IMR-90 (cell line): ENCODE data around the gene PPP3CA. TPM values are rescaled to one million over a fixed set of nuclear protein-coding genes. Genes with fewer than 3 reads are reported as not detected.

Experiments
- ATAC-seq: fragments of 200-7000 bp; cut with Tn5 transposase; 2 replicates; pipeline ENCODE4 v1.9.1; 2020; ENCODE audit warnings: low read depth, mild to moderate bottlenecking, moderate library complexity
- BruUV-seq: library from RNA; stranded (reverse); fragments of 400-500 nt; replicated peaks from 2 replicates; lab custom pipeline; 2021; lab: Mats Ljungman, UMichigan
- CTCF ChIA-PET: fragments of 300-600 bp; formaldehyde crosslinking; extraction: SDS; loops from one replicate; lab custom pipeline; 2021; ENCODE audit warnings: antibody characterized with exemption; lab: Yijun Ruan, JAX
- POLR2A ChIA-PET: fragments of 300-600 bp; sonication (Branson Sonifier 250); formaldehyde crosslinking; loops from one replicate; lab custom pipeline; 2022; ENCODE audit warnings: antibody characterized with exemption; ENCODE audit not compliant: unreplicated experiment; lab: Charles Lee
- DNase-seq: peaks from one replicate; pipeline ENCODE4 v3.0.0; 2013
- H2AFZ ChIP-seq: replicated peaks from 2 replicates; pipeline ENCODE3; 2013; ENCODE audit warnings: low read length, mild to moderate bottlenecking; ENCODE audit not compliant: poor library complexity
- H2AK5ac ChIP-seq: 2 replicates; pipeline ENCODE4 v1.6.1; 2013; ENCODE audit warnings: low read depth, low read length, inconsistent platforms
- H2AK9ac ChIP-seq: replicated peaks from 2 replicates; pipeline ENCODE3; 2013; ENCODE audit warnings: mild to moderate bottlenecking, low read depth, low read length, moderate library complexity; ENCODE audit not compliant: poor library complexity
- H2BK120ac ChIP-seq: 2 replicates; pipeline ENCODE4 v1.6.1; 2013; ENCODE audit warnings: low read depth, low read length, inconsistent platforms
- H2BK15ac ChIP-seq: 3 replicates; pipeline ENCODE4 v1.6.1; 2013; ENCODE audit warnings: low read depth, low read length, inconsistent platforms
- H2BK20ac ChIP-seq: 2 replicates; pipeline ENCODE4 v1.6.1; 2013; ENCODE audit warnings: low read depth, mild to moderate bottlenecking, inconsistent platforms, low read length, moderate library complexity
- H2BK5ac ChIP-seq: 2 replicates; pipeline ENCODE4 v1.6.1; 2013; ENCODE audit warnings: mild to moderate bottlenecking, low read depth, low read length, inconsistent platforms; ENCODE audit not compliant: poor library complexity, severe bottlenecking
- H3K14ac ChIP-seq: replicated peaks from 2 replicates; pipeline ENCODE4 v1.6.1; 2013; ENCODE audit warnings: low read depth, low read length, inconsistent platforms
- H3K18ac ChIP-seq: 2 replicates; pipeline ENCODE4 v1.6.1; 2013; ENCODE audit warnings: low read depth, low read length, control low read depth
- H3K23ac ChIP-seq: 2 replicates; pipeline ENCODE4 v1.6.1; 2013; ENCODE audit warnings: low read depth, low read length, inconsistent platforms
- H3K27ac ChIP-seq: 2 replicates; pipeline ENCODE4 v1.5.1; 2013; ENCODE audit warnings: mild to moderate bottlenecking, control low read depth, low read length; ENCODE audit not compliant: insufficient read depth
- H3K27me3 ChIP-seq: 2 replicates; pipeline ENCODE4 v1.6.1; 2013; ENCODE audit warnings: low read length; ENCODE audit not compliant: control insufficient read depth, insufficient read depth
- H3K36me3 ChIP-seq: 2 replicates; pipeline ENCODE4 v1.6.1; 2013; ENCODE audit warnings: low read length, mixed read lengths; ENCODE audit not compliant: control insufficient read depth, insufficient read depth
- H3K4ac ChIP-seq: 2 replicates; pipeline ENCODE4 v1.6.1; 2013; ENCODE audit warnings: low read depth, low read length, inconsistent platforms
- H3K4me1 ChIP-seq: 2 replicates; pipeline ENCODE4 v1.6.1; 2013; ENCODE audit warnings: low read length, mixed read lengths; ENCODE audit not compliant: control insufficient read depth, insufficient read depth
- H3K4me2 ChIP-seq: 2 replicates; pipeline ENCODE4 v1.6.1; 2013; ENCODE audit warnings: low read depth, mild to moderate bottlenecking, control low read depth, low read length, moderate library complexity
- H3K4me3 ChIP-seq: 2 replicates; pipeline ENCODE4 v1.5.1; 2013; ENCODE audit warnings: low read depth, mild to moderate bottlenecking, control low read depth, low read length, moderate library complexity; ENCODE audit not compliant: insufficient read depth
- H3K56ac ChIP-seq: 2 replicates; pipeline ENCODE4 v1.6.1; 2013; ENCODE audit warnings: low read length, inconsistent platforms; ENCODE audit not compliant: insufficient read depth; ENCODE audit errors: extremely low read depth
- H3K79me1 ChIP-seq, 2 experiments: 2 replicates each; pipeline ENCODE4 v1.6.1; 2013; ENCODE audit warnings: low read length in 2 of 2, inconsistent platforms in 1 of 2, low read depth in 1 of 2
- H3K9ac ChIP-seq: 2 replicates; pipeline ENCODE4 v1.6.1; 2013; ENCODE audit warnings: low read depth, low read length, control low read depth
- H3K9me1 ChIP-seq: 2 replicates; pipeline ENCODE4 v1.6.1; 2013; ENCODE audit warnings: low read length, inconsistent platforms; ENCODE audit not compliant: insufficient read depth
- H3K9me3 ChIP-seq: 2 replicates; pipeline ENCODE4 v1.6.1; 2013; ENCODE audit warnings: low read length; ENCODE audit not compliant: control insufficient read depth, insufficient read depth
- H4K20me1 ChIP-seq: 2 replicates; pipeline ENCODE4 v1.6.1; 2013; ENCODE audit warnings: low read length, inconsistent platforms; ENCODE audit not compliant: insufficient read depth
- H4K5ac ChIP-seq: 2 replicates; pipeline ENCODE4 v1.6.1; 2013; ENCODE audit warnings: mild to moderate bottlenecking, low read depth, low read length, control low read depth
- H4K8ac ChIP-seq, 2 experiments: 2 replicates each; pipeline ENCODE4 v1.6.1; 2013; ENCODE audit warnings: low read depth in 2 of 2, low read length in 2 of 2, control low read depth in 1 of 2, inconsistent platforms in 1 of 2
- H4K91ac ChIP-seq: 2 replicates; pipeline ENCODE4 v1.6.1; 2013; ENCODE audit warnings: low read depth, low read length, inconsistent platforms; ENCODE audit not compliant: insufficient read depth
- BHLHE40 ChIP-seq: fragments of 150-350 bp; IDR thresholded peaks from 2 replicates; pipeline ENCODE4 v1.6.1; 2016; ENCODE audit warnings: mild to moderate bottlenecking, low read depth, low read length
- CEBPB ChIP-seq: IDR thresholded peaks from 2 replicates; pipeline ENCODE4 v1.6.1; 2012; ENCODE audit warnings: low read depth, low read length, improper control_type of control experiment
- CHD1 ChIP-seq: IDR thresholded peaks from 2 replicates; pipeline ENCODE4 v1.6.1; 2012; ENCODE audit warnings: low read depth, low read length, improper control_type of control experiment
- CTCF ChIP-seq: conservative IDR thresholded peaks from 2 replicates; pipeline ENCODE4 v1.5.1; 2012; ENCODE audit warnings: mild to moderate bottlenecking, low read depth, low read length, improper control_type of control experiment
- ELK1 ChIP-seq: fragments of 150-350 bp; IDR thresholded peaks from 2 replicates; pipeline ENCODE4 v1.6.1; 2016; ENCODE audit warnings: low read depth, mild to moderate bottlenecking, low read length, moderate library complexity, borderline replicate concordance
- FOS ChIP-seq: fragments of 150-350 bp; IDR thresholded peaks from 2 replicates; pipeline ENCODE4 v1.6.1; 2016; ENCODE audit warnings: low read depth, low read length
- MAZ ChIP-seq: IDR thresholded peaks from 2 replicates; pipeline ENCODE4 v1.6.1; 2012; ENCODE audit warnings: low read depth, mild to moderate bottlenecking, low read length, improper control_type of control experiment, moderate library complexity, borderline replicate concordance
- MXI1 ChIP-seq: IDR thresholded peaks from 2 replicates; pipeline ENCODE4 v1.6.1; 2012; ENCODE audit warnings: low read depth, mild to moderate bottlenecking, low read length, moderate library complexity, borderline replicate concordance
- NFE2L2 ChIP-seq: fragments of 150-350 bp; IDR thresholded peaks from 2 replicates; pipeline ENCODE4 v1.6.1; 2016; ENCODE audit warnings: low read depth, mild to moderate bottlenecking, low read length
- POLR2A ChIP-seq: IDR thresholded peaks from 2 replicates; pipeline ENCODE4 v1.6.1; 2012; ENCODE audit warnings: mild to moderate bottlenecking, low read depth, low read length
- RAD21 ChIP-seq: IDR thresholded peaks from 2 replicates; pipeline ENCODE4 v1.6.1; 2012; ENCODE audit warnings: low read length, improper control_type of control experiment
- RCOR1 ChIP-seq: IDR thresholded peaks from 2 replicates; pipeline ENCODE4 v1.6.1; 2012; ENCODE audit warnings: mild to moderate bottlenecking, low read length, improper control_type of control experiment; ENCODE audit not compliant: insufficient replicate concordance
- RFX5 ChIP-seq: IDR thresholded peaks from 2 replicates; pipeline ENCODE4 v1.8.0; 2012; ENCODE audit warnings: low read depth, mild to moderate bottlenecking, low read length, moderate library complexity
- SMC3 ChIP-seq: fragments of 150-350 bp; IDR thresholded peaks from 2 replicates; pipeline ENCODE4 v1.6.1; 2016; ENCODE audit warnings: low read depth, mild to moderate bottlenecking, antibody characterized with exemption, low read length, moderate library complexity
- USF2 ChIP-seq: fragments of 150-350 bp; IDR thresholded peaks from 2 replicates; pipeline ENCODE4 v1.6.1; 2017; ENCODE audit warnings: mild to moderate bottlenecking, antibody characterized with exemption, low read length, low read depth
- WGBS, 2 experiments: methylation state at CpG; one replicate each; pipeline versions ENCODE4 v1.1.5 to v1.1.7; 2013; ENCODE audit warnings: missing lambda C conversion rate in 2 of 2; ENCODE audit not compliant: insufficient read length in 1 of 2; ENCODE audit errors: extremely low coverage in 2 of 2; 5-methylcytosine and 5-hydroxymethylcytosine counted together
- dilution Hi-C: fragments of 300-500 bp; cut with HindIII; formaldehyde crosslinking; loops from one replicate; pipeline ENCODE4 v1.14.3; 2018; ENCODE audit warnings: low sequenced_read_pairs; ENCODE audit not compliant: unreplicated experiment
- in situ Hi-C: fragments of 300-500 bp; cut with MboI; formaldehyde crosslinking; loops from 3 replicates; pipeline ENCODE4 v1.14.3; 2019; ENCODE audit warnings: low sequenced_read_pairs, inconsistent platforms, mixed read lengths
- intact Hi-C: fragments of 100-400 bp; cut with micrococcal nuclease; formaldehyde crosslinking; loops from 2 replicates; pipeline ENCODE4 v1.10.0; 2022
- polyA plus RNA-seq, 3 experiments: library from polyadenylated mRNA; depleted of rRNA; stranded (reverse); fragments of >200 nt; gene quantifications; 2 replicates each; pipeline ENCODE4 v1.2.3, GENCODE V29; 2012; ENCODE audit warnings: low replicate concordance in 1 of 3
- total RNA-seq: library from RNA; depleted of rRNA; stranded (reverse); fragments of >200 nt; gene quantifications from 2 replicates; pipeline ENCODE4 v1.2.3, GENCODE V29; 2012

The PPP3CA gene
- total and polyA plus RNA-seq, 2 of the 4 experiments (the other 2 are of a cell fraction) = 14.5 to 48.6 TPM

- POLR2A ChIA-PET = no interaction called here
- ATAC-seq = no peak
Measured at GRCh38 chr4:101265816-101266172, 81.5 kb downstream of the PPP3CA start.

More at GRCh38 chr4:101265816-101266172, 81.5 kb downstream of the PPP3CA start:
- Histone ChIP-seq H2BK120ac (no peak overlapping the region), H3K36me3 (no peaks in the 10 kb centered on the region), H2AK5ac (no peak overlapping the region), H3K27me3 (no peaks in the 10 kb centered on the region), H3K4ac (no peak overlapping the region), H3K4me3 (no peak overlapping the region), H3K4me2 (no peak overlapping the region), H4K20me1 (peaks cover 19% of the 10 kb centered on the region; the same call in 1 of the 2 replicates), H4K5ac (no peak overlapping the region), H3K9ac (no peak overlapping the region), H3K9me1 (no peaks in the 10 kb centered on the region; the same call in 1 of the 2 replicates), H3K56ac (no peak overlapping the region), H2BK20ac (no peak overlapping the region), H3K18ac (no peak overlapping the region), H2BK5ac (no peak overlapping the region), H3K14ac (no peak overlapping the region), H3K27ac (no peak overlapping the region), H2AFZ (no peak overlapping the region), H3K23ac (no peak overlapping the region), H4K91ac (no peak overlapping the region), H2AK9ac (no peak overlapping the region), H3K79me1 (peaks cover 21 to 43% of the 10 kb centered on the region in 2 experiments), H4K8ac (no peak overlapping the region), H2BK15ac (no peak overlapping the region), H3K4me1 (no peaks in the 10 kb centered on the region), H3K9me3 (no peaks in the 10 kb centered on the region)
- in situ Hi-C loops (no loop called here), dilution Hi-C loops (no loop called here), intact Hi-C loops (no loop called here)
- no CpG with 5 or more reads among the region's 1 CpG for WGBS, 2 experiments
- BruUV-seq = no TSS peak
- no peak for DNase-seq
- no peak for TF ChIP-seq MAZ
- no peak for TF ChIP-seq NFE2L2
- TF ChIP-seq CTCF = no peak
- TF ChIP-seq FOS = no peak
- TF ChIP-seq ELK1 = no peak
- TF ChIP-seq USF2 = no peak
- no peak for TF ChIP-seq RFX5
- no peak for TF ChIP-seq CHD1
- no peak for TF ChIP-seq BHLHE40
- no peak for TF ChIP-seq SMC3
- no peak for TF ChIP-seq RCOR1
- no peak for TF ChIP-seq POLR2A
- no peak for TF ChIP-seq RAD21
- no peak for TF ChIP-seq MXI1
- no peak for TF ChIP-seq CEBPB
- CTCF ChIA-PET = no interaction called here
